IPS-15b (cell line): ENCODE data around the gene RRAGC.

Source experiments
- H3K27me3 ChIP-seq: one replicate; pipeline ENCODE4 v1.6.1; 2013; ENCODE audit warnings: low read length; ENCODE audit not compliant: control insufficient read depth, insufficient read depth
- H3K36me3 ChIP-seq: one replicate; pipeline ENCODE4 v1.6.1; 2013; ENCODE audit warnings: low read length; ENCODE audit not compliant: control insufficient read depth, insufficient read depth
- H3K4me1 ChIP-seq: one replicate; pipeline ENCODE4 v1.6.1; 2013; ENCODE audit warnings: mild to moderate bottlenecking, low read length; ENCODE audit not compliant: control insufficient read depth, insufficient read depth
- H3K4me3 ChIP-seq: one replicate; pipeline ENCODE4 v1.5.1; 2013; ENCODE audit warnings: low read depth, low read length
- H3K9ac ChIP-seq: one replicate; pipeline ENCODE4 v1.6.1; 2013; ENCODE audit warnings: low read depth, mild to moderate bottlenecking, low read length
- H3K9me3 ChIP-seq: one replicate; pipeline ENCODE4 v1.6.1; 2013; ENCODE audit warnings: mild to moderate bottlenecking, low read length; ENCODE audit not compliant: control insufficient read depth, insufficient read depth

The RRAGC gene

GRCh38 chr1:38788341-38789336 is 70.9 kb downstream of the RRAGC start:
- Histone ChIP-seq H3K36me3 (no peaks in the 10 kb centered on the region), H3K27me3 (peaks cover 7% of the 10 kb centered on the region), H3K9ac (no peak overlapping the region), H3K4me1 (peaks cover 7% of the 10 kb centered on the region), H3K9me3 (no peaks in the 10 kb centered on the region), H3K4me3 (no peak overlapping the region)
